ENCODE results near the gene SFTA2. TPM values are rescaled to one million over a fixed set of nuclear protein-coding genes. Genes with fewer than 3 reads are reported as not detected.

SFTA2 gene
- total RNA-seq, 2 donors from 2014 or later = 5.2 TPM; not detected in 1

- H3K27me3 ChIP-seq = no peaks in the 10 kb centered on the region
- no peaks in the 10 kb centered on the region for H3K4me1 ChIP-seq
- WGBS, 2 donors = 78 to 88% methylated on average over 1 to 4 of the region's 4 CpGs
- H3K27ac ChIP-seq = no peak overlapping the region
- TF ChIP-seq CTCF (IDR thresholded peaks at IDR 0.05) (no peak), POLR2A (IDR thresholded peaks at IDR 0.05) (no peak)
- peak; percentile 30 for ATAC-seq
- no peak for DNase-seq
- intact Hi-C loops (cut with DNase I) = no loop called here
- no peaks in the 10 kb centered on the region for H3K9me3 ChIP-seq
- no peak overlapping the region for H3K4me3 ChIP-seq
- H3K36me3 ChIP-seq (replicated peaks in 1 of 2; ENCODE audit: insufficient read depth in 1 of 2, low read depth in 2 of 2) = no peaks in the 10 kb centered on the region
These were observed 32.1 kb upstream of the SFTA2 start for GRCh38 chr6:30964075-30964474.

DNA sequence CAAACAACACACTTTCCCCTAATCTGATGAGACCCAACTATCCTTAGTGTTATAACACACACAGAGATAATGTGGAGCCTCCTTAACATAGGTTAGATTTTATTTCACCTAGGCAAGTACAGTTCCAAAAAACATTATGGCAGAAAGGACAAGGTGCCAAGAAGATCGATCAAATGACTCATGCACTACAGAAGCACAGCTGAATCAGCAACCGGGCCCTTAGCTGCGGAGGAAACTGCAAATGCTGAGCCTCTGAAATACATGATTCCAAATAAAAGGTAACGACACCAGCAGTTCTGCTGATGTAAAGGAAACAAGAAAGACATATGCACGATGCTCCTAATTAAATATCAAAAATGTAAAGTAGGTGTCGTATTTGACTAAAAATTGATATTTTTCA, 31.7 kb upstream of the SFTA2 start:
- intact Hi-C loops (cut with DNase I) = no loop called here
- Histone ChIP-seq H3K27me3 (no peaks in the 10 kb centered on the region), H3K4me1 (no peaks in the 10 kb centered on the region), H3K27ac (no peak overlapping the region), H3K36me3 (replicated peaks in 1 of 2; ENCODE audit: insufficient read depth in 1 of 2, low read depth in 2 of 2) (no peaks in the 10 kb centered on the region), H3K4me3 (no peak overlapping the region), H3K9me3 (no peaks in the 10 kb centered on the region)
- ATAC-seq = peak; percentile 77
- WGBS, 2 donors = 46 to 52% methylated on average over 6 of the region's 6 CpGs
- TF ChIP-seq POLR2A (IDR thresholded peaks at IDR 0.05) = no peak
- no peak for TF ChIP-seq CTCF (IDR thresholded peaks at IDR 0.05)
- DNase-seq = peak in 1 of 4 donors; percentile 60

DNA sequence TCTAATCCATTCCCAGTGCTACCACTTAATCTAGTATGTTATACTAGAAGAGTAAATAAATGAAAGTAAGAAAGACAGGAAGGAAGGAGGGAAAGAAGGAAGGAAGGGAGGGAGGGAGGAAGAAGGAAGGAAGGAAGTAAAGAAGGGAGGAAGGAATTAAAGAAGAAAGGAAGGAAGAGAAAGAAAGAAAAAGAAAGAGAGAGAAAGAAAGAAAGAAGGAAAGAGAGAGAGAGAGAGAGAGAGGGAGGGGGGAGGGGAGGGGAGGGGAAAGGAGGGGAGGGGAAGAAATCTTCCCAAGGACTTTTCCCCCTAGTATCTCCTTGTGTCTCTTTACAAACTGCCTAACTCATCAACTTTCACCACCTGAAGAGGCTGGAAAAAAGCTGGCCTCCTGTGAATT, 30.7 kb upstream of the SFTA2 start:
- no peaks in the 10 kb centered on the region for H3K4me1 ChIP-seq
- H3K9me3 ChIP-seq = no peaks in the 10 kb centered on the region
- no peaks in the 10 kb centered on the region for H3K36me3 ChIP-seq (replicated peaks in 1 of 2; ENCODE audit: insufficient read depth in 1 of 2, low read depth in 2 of 2)
- DNase-seq (no peak), ATAC-seq (no peak)
- intact Hi-C loops (cut with DNase I) = no loop called here
- no peak overlapping the region for H3K4me3 ChIP-seq
- H3K27ac ChIP-seq = no peak overlapping the region
- no peak for TF ChIP-seq POLR2A (IDR thresholded peaks at IDR 0.05)
- no peak for TF ChIP-seq CTCF (IDR thresholded peaks at IDR 0.05)
- no peaks in the 10 kb centered on the region for H3K27me3 ChIP-seq

DNA sequence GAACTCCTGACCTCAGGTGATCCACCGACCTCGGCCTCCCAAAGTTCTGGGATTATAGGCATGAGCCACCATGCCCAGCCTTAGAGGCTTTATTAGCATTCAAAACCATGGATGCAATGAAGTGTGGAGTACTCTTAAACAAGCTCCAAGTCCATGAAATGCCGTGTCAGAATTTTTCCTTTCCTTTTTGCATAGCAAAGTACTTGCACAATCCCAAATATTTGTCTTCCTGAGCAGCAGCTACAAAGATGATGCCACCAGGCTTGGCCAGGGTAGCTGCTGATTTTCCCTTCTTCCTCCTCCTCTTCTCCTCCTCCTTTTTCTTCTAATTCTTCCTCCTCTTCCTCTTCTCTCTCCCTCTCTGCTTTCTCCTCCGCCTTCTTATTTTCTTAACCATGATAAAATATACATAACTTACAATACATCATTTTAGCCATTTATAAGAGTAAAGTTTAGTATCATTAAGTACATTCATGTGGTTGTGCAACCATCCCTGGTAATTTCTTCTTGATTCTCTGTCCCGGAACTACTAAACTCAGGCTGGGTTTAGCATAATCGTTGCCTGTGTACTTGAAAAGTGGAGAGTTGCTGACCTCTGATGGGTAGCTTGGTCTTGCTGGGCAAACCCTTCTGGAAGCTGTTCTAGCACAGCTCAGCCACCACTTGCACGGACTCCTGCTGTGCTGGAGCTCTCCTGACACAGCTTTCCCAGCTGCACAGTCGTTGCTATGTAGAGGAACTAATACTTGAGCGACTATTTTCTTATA, 29.1 kb upstream of the SFTA2 start:
- no peak overlapping the region for H3K27ac ChIP-seq
- TF ChIP-seq POLR2A (IDR thresholded peaks at IDR 0.05) (no peak), CTCF (IDR thresholded peaks at IDR 0.05) (no peak)
- ATAC-seq (no peak), DNase-seq (no peak)
- intact Hi-C loops (cut with DNase I) = no loop called here
- no peak overlapping the region for H3K4me3 ChIP-seq
- no peaks in the 10 kb centered on the region for H3K9me3 ChIP-seq
- H3K4me1 ChIP-seq = peaks cover 2% of the 10 kb centered on the region
- WGBS, 2 donors = 60 to 65% methylated on average over 9 of the region's 9 CpGs
- H3K27me3 ChIP-seq = no peaks in the 10 kb centered on the region
- no peaks in the 10 kb centered on the region for H3K36me3 ChIP-seq (replicated peaks in 1 of 2; ENCODE audit: insufficient read depth in 1 of 2, low read depth in 2 of 2)

DNA sequence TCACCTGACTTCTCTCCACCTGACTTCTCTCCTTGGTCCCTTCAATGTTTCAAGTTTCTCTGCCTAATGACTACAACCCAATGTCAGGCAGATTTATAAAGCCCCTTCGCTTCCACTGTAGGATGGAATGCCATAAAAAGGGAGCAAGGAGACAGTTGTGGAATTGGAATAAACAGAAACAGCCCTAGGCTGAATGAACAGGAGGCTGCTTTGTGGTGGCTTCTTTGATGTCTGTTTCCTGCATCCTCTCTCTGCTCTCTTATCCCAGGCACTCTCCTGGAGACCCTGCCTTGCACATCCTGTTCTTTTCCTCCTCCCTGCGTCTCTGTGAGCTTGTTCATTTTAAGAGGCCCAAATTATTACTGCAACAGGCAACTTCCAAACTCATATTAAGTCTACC, 25.7 kb upstream of the SFTA2 start:
- intact Hi-C loops (cut with DNase I) = no loop called here
- H3K4me1 ChIP-seq = peaks cover 11% of the 10 kb centered on the region
- no peaks in the 10 kb centered on the region for H3K9me3 ChIP-seq
- ATAC-seq (no peak), DNase-seq (no peak)
- H3K27me3 ChIP-seq = no peaks in the 10 kb centered on the region
- 84% methylated on average over 2 of the region's 2 CpGs for WGBS, 2 donors
- H3K27ac ChIP-seq = no peak overlapping the region
- H3K4me3 ChIP-seq = no peak overlapping the region
- no peak for TF ChIP-seq CTCF (IDR thresholded peaks at IDR 0.05)
- TF ChIP-seq POLR2A (IDR thresholded peaks at IDR 0.05) = no peak
- H3K36me3 ChIP-seq (replicated peaks in 1 of 2; ENCODE audit: insufficient read depth in 1 of 2, low read depth in 2 of 2) = no peaks in the 10 kb centered on the region
